Dedifferentiated amniotic fluid mesenchymal stem cell (primary cell): ENCODE measurements around the gene KIF11.
"Not testable (repeated sequence)": the region's sequence is repeated elsewhere in the genome, so short reads cannot be mapped to it uniquely, and the experiment has no call there.

Experiments
- DNase-seq: peaks from one replicate; pipeline ENCODE4 v3.0.0-alpha.2; 2016; ENCODE audit errors: extremely low spot score

Gene KIF11

DNA sequence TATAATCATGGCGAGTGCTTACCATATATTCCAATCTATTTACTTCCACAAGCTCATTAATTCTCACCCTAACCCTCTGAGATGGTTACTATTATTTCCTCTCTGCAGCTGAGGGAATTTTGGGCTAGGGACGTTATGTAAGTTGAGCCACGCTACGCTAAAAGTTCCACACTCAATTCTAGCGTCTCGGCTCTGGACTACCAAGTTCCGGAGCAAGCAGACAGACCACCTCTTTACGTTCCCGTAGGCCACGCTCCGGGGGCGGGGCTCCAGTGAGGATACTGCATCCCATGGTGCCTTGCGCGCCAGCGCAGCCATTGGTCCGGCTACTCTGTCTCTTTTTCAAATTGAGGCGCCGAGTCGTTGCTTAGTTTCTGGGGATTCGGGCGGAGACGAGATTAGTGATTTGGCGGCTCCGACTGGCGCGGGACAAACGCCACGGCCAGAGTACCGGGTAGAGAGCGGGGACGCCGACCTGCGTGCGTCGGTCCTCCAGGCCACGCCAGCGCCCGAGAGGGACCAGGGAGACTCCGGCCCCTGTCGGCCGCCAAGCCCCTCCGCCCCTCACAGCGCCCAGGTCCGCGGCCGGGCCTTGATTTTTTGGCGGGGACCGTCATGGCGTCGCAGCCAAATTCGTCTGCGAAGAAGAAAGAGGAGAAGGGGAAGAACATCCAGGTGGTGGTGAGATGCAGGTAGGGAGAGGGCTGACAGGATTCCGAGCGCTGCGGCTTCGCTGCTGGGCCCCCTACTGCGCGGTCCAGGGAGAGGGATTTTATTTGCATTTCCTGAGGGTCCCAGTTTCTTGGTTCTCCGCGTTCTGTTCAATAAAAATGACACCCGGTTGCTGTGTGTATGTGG lies at the start of gene KIF11:
TSS of gene KIF11 (plus strand) at position 370 of the 858 bp plus-strand sequence. CDS start at position 616, 246 bp downstream.
- DNase-seq = peak; percentile 97

DNA sequence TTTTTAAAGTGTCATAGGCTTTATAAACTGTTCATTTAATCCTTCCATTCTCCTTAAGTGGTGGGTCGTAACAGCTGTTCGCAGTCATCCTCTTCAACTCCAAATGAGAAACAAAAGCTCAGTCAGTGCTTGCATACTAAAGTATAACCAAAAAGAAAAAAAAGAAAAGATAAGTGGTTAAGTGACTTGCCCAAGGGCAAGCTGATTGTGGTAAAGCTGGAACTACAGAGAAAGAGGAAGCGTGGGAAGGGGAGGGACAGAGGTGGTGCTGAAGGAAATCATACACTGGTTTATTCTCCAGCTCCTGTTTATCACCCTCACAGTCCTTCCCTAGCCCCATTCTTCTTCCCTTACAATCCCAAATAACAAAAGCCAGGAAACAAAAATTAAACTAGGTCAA lies 48.6 kb upstream of the KIF11 start:
- DNase-seq = no peak

DNA sequence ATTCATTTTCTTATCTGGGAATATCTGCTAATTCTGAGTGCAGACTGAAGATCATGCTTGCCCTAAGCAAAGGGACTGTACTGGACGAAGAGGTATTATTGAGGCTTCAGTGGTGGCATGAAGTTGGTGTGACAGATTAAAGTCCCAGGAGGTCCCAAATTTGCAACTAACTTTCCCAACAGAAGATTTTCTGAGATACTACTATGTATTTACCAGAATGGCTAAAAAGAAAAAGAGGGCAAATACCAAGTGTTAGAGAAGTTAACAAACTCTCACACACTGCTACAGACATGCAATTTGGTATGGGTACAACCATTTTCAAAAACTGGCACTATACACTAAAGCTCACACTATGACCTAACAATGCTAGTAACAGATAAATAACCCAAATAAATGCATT lies 47.4 kb upstream of the KIF11 start:
- no peak for DNase-seq

DNA sequence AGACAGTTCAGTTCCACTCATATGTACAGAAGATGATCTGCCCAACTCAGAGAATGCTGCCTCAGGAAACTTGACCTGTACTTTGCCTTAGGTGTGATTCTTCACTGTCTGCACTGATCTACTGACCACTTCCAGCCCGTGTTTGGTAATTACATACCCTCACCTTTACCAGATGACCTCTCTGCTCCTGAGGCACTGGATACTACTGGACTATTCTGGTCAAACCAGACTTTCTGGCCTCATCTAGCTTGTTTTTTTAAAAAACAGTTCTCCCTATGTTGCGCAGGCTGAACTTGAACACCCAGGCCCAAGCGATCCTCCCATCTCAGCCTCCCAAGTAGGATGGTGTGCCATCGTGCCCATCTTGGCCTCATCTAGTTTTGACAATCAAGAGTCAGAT lies 45.3 kb upstream of the KIF11 start:
- DNase-seq = no peak

DNA sequence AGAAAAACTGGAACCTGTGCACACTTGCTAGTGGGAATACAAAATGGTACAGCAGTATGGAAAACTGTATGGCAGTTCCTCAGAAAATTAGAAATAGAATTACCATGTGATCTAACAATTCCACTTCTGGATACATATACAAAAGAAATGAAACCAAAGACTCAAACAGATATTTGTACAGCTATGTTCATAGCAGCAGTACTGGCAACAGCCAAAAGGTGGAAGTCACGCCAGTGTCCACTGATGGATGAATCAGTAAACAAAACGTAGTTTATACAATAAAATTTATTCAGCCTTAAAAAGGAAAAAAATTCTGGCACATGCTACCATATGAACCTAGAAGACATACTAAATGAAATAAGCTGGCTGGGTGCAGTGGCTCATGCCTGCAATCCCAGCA lies 42.0 kb upstream of the KIF11 start:
- no peak for DNase-seq

DNA sequence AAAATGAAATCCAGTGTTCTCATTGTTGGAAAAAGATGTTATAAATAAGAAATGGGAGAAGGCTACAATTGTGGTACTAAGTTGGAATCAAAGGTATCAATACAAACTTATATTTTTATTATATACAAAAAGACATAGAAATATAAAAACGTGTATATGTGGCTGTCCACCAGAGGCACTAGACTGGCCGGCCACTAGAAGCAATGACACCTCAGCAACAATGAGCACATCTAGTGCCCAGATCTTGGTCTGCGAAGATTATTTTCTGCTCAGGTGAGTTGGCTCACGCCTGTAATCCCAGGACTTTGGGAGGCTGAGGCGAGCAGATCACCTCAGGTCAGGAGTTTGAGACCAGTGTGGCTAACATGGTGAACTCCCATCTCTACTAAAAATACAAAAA lies 40.6 kb upstream of the KIF11 start:
- no peak for DNase-seq

DNA sequence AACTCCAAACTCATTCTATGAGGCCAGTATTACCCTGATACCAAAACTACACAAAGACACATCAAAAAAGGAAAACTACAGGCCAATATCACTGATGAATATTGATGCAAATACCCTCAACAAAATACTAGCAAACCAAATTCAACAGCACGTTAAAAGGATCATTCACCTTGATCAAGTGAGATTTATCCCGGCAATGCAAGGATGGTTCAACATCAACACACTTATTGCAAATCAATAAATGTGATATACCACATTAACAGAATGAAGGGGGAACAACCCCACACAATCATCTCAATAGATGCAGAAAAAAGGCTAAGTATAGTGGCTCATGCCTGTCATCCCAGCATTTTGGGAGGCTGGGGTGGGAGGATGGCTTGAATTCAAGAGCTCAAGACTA lies 39.0 kb upstream of the KIF11 start:
- no peak for DNase-seq

DNA sequence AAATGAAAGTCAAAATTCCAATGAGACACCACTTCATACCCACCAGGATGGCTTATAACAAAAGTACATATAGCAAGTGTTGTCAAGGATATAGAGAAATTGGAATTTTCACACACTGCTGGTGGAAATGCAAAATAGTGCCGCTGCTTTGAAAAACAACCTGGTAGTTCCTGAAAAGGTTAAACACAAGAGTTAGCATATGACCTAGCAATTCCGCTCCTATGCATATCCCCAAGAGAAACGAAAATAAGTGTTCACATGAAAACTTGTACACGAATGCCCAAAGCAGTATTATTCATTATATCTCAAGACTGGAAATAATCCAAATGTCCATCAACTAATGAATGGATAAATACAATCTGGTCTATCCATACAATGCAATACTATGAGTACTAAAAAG lies 33.9 kb upstream of the KIF11 start:
- no peak for DNase-seq

DNA sequence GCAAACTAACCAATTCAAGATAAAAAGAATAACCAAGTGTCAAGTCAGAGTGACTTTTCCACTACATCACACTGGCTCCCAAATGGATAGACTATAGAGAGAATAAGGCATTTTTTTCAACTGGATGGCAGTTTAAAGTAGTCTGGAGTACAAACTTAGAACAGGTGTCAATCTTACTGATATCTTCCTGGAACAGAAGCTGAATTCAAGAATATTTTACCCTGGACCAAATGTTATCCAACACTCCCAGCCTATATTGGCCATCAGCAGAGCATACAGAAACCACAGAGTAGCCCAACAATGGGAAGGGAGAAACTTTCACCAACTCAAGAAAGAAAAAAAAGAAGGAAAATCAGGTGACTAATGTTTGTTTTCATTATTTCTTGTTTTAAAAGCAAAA lies 30.5 kb upstream of the KIF11 start:
- peak; percentile 1 for DNase-seq

DNA sequence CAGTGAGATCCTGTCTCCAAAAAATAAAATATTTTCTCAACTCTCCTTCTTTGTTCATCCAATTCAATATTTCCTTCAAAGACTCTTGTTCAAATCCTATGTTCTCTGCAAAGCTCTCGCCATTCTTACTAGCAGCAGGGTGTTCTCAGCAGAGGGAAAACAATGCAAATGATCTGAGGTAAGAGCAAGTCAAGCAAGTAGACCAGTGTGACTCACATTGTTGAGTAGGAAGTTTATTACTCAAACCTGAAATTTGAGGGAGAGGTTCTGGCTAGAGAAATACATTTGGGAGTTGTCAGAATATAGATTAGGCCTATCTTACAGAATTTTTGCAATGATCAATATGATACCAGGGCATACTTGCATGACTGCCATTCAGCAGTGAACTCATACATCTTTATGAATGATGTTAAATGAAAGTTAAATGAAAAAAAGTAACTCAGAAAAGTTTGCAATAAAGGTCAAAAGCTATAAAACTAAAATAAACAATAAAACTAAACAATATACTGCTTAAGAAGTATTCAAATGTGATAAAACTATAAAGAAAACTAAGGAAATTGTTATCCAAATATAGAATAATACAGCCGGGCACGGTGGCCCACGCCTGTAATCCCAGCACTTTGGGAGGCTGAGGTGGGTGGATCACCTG lies 24.9 kb upstream of the KIF11 start:
- peak; percentile 30 for DNase-seq

DNA sequence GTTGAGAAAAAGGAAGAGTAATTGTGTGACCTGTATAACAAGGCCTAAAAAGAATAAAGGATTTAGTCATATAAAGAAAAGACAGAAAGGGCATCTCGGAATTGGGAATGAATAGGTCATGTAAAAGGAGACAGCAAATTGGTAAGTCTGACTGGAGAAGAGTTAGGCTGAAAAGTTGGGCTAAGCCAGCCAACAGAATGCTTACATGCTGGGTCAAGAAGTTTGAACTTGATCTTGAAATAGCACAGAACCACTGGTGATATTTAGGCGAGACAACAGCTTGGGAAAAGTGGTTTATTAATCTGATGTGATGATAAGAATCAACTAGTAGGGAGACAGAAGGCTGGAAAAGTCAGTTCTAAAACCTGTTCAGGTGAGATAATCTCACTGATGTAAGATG lies 23.9 kb upstream of the KIF11 start:
- no peak for DNase-seq

DNA sequence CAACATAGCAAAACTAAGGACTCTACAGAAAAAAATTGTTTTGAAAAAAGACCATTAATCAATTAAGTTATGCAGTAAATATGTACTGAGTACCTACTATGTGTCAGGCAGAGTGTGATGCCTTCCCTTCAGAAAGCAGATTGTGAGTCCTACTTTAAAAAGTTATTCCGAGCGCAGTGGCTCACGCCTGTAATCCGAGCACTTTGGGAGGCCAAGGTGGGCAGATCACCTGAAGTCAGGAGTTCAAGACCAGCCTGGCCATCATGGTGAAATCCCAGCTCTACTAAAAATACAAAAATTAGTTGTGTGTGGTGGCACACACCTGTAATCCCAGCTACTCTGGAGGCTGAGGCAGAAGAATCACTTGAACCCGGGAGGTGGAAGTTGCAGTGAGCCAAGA lies 23.3 kb upstream of the KIF11 start:
- not testable (repeated sequence) for DNase-seq

DNA sequence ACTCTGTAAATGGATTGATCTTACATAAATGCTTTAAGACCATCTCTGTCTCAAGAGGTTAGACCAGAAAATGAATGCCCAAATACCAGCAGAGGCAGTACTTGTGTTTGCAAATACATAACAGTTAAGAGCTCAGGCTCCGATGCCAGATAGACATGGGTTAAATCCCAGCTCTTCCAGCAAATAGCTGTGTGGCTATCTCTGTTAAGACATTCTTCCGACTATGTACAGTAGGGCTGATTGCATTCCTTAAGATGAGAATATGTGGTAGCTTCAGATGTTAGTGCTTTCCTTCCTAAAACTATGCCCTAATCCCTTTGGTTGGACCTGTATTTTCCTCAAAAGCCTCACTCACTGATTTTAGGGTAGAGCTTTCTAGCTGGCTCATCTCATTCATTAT lies 21.3 kb upstream of the KIF11 start:
- peak; percentile 27 for DNase-seq

DNA sequence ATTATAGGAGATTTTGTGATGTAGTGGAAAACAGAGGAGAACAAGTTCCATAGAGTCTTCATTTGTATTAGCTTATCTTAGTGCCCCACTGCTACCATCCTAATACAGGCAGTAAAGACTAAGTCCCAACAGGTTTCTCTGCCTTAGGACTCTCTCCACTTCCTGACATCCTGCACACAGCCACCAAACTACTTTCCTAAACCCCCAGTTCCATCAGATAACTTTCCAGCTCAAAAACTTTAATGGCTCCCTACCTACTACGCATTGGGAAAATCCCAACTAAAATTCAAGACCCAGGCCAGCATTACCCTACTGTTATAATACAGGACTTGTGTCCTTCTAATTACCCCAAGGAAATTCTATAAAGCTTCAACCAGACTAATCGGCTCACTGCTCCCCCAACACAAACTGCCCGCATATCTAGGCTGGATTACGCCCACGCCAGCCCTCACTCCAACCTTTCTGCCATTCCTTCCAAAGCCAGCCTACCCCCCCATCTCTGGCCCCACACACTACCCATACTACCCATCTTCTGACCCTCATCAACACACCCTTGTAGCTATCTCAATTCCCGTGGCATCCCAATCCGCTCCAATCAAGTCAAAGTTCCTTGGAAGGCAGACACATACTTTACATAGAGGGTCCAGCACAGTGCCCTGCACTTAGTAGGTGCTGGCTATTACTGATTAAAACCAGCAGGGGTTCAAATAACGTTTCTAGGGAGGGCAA lies 20.4 kb upstream of the KIF11 start:
- DNase-seq = no peak

DNA sequence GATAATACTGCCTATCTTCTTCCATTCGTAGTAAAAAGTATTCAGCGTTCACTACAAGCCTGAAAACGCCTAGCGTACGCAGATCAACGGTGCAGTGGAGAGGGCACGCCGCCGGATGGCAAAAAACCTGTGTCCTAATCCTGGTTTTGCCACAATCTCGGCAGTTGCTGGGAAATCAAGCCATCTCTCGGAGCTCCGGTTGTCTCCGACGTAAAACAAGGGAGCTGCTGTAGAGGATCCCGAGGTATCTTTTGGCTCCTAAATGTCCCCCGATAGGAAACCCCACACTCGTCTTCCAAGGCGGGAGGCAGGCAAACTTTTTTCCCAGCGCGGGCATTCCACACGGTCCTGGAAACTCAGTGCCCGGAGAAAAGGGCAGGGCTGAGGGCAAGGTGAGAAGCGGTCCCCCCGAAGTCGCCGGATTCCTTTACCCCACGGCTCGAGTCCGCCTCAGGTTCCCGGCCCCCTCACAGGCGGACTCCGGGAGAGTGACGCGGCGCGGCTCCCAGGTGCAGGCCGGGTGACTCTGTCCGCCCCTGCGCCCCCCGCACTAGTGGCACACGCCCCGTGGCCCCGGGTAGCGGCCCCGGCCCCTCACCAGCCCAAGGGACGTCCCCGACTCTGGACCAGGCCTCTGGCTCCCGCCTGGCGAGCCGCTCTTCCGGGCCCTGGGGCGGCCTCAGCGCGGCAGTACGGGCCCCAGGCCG lies 19.7 kb upstream of the KIF11 start:
- DNase-seq = peak; percentile 27

DNA sequence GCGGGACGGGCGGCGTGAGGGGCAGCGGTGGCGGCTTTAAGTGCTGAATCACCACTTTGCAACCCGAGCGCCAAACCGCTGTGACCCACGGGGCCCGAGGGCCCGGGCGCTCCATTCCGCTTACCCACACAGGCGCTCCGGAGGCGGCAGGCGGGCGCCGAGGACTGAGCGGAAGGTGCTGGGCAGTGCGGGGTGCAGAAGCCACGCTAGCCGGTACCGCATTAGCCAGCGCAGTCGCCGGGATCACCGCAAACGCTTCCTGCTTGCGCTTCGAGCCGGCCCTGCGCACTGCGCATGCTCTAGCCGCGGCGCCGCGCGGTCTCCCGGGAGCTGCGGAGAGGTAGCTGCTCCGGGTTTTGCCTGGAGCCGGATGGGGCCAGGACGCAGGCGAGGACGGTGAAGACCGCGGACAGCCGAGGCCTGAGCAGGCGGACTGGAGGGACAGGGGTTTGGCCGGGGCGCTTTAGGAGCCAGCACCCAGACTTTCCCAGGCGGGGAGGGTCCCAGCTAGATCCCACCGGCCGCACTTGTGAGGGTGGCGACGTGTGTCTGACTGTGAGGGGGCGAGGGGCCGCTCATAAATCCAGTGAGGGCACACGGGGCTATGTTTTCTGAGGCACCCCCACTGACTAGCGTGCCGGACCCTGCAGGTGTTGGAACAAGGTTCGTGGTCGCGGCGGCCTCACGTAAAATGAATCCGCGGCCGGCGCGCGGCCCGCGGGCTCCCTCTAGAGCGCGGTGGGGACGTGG lies 19.0 kb upstream of the KIF11 start, which contains the start of gene IDE:
TSS of gene IDE (minus strand) at position 296 of the 750 bp plus-strand sequence. CDS start at position 222, 74 bp downstream.
- peak; percentile 83 for DNase-seq

DNA sequence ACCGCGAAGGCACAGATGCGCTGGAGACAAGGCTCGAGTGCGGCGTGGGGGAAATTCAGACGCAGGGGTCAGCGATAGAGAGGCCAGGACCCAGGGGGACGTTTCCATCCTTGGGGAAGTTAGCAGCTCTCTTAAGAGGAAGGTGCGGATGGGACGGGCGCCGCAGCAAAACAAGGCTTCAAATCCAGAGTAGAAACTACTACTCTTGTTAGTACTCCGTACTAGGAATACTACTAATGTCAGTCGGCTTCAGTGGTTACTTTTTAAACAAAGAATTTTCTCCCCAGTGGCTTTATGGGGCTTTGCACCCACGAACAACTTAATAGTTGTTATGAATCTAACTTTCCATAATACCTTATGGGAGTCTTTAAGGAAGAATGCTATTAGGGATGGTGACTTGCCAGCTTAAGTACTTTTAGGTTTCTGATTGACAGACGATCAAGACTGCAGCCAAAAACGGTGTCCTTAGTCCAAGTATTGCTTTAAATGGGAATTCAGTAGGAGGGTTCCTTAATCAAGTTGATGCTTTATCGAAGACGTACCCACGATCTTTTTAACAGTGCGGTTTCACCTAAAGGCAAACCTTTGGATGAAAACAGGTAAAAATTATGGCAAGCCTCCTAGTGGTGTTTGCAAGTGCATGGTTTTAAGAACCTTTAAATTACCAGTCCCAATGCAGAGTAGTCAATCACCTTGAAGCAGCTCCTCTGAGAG lies 18.2 kb upstream of the KIF11 start:
- DNase-seq = no peak

DNA sequence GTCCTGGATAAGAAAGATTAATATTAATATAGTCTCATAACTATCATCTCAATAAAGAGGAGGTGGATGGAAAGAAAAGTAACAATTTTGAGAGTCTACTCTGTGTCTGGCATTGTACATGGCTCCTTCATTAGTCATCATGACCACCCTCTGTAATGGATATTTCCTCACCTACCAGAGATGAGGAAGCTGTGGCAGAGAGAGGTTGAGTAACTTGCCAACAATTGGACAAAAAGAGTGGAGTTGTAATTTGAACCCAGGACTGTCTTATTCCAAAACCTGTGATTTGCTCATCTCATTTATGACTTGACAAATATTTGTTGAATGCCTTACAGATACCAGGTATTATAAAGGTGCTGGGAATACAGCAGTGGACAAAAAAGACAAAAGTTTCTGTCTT lies 17.0 kb upstream of the KIF11 start:
- DNase-seq = no peak

DNA sequence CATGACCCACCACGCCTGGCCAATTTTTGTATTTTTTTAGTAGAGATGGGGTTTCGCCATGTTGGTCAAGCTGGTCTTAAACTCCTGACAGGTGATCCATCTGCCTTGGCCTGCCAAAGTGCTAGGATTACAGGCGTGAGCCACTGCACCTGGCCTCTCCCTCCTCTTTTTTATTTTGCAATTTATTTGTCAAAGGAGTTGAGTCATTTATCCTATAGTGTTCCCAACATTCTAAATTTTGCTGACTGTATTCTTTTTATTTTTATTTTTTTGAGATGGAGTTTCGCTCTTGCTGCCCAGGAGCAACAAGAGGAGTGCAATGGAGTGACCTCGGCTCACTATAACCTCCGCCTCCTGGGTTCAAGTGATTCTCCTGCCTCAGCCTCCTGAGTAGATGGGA lies 10.6 kb upstream of the KIF11 start:
- DNase-seq = not testable (repeated sequence)
